RPMI7951 (cell line): ENCODE measurements around the gene XDH. TPM values are rescaled to one million over a fixed set of nuclear protein-coding genes. Genes with fewer than 3 reads are reported as not detected.
A peak's percentile ranks its signal among the peaks of the same experiment; 100 is the strongest.

Source experiments
- DNase-seq: peaks from one replicate; pipeline ENCODE4 v3.0.0-alpha.2; 2012; ENCODE audit warnings: low read depth
- total RNA-seq: library from RNA; depleted of rRNA; stranded (reverse); fragments of >200 nt; shearing (Covaris generic); gene quantifications from 2 replicates; pipeline ENCODE4 v1.2.3, GENCODE V29; 2014

XDH gene
- total RNA-seq, 1 experiment from 2014 or later, result 0.48 TPM

- peak; percentile 59 for DNase-seq
Observed at GRCh38 chr2:31402388-31402787, 12.2 kb downstream of the XDH start.

GRCh38 chr2:31401580-31401979, 13.0 kb downstream of the XDH start:
- DNase-seq, result peak; percentile 99

GRCh38 chr2:31398881-31399280, 15.7 kb downstream of the XDH start:
- DNase-seq, result no peak

- no peak for DNase-seq
Observed at GRCh38 chr2:31397094-31397493, 17.4 kb downstream of the XDH start.

GRCh38 chr2:31390324-31390723, 24.2 kb downstream of the XDH start:
- DNase-seq, result no peak

GRCh38 chr2:31388736-31389135, 25.8 kb downstream of the XDH start:
- DNase-seq, result no peak

GRCh38 chr2:31387850-31388249, 26.7 kb downstream of the XDH start:
- DNase-seq, result no peak

GRCh38 chr2:31386648-31387047, 27.9 kb downstream of the XDH start:
- DNase-seq, result peak; percentile 24

- no peak for DNase-seq
Observed at GRCh38 chr2:31386172-31386571, 28.4 kb downstream of the XDH start.

- peak; percentile 86 for DNase-seq
Observed at GRCh38 chr2:31384771-31385276, 29.7 kb downstream of the XDH start.

GRCh38 chr2:31384351-31384750, 30.2 kb downstream of the XDH start:
- peak; percentile 95 for DNase-seq

- DNase-seq, result peak; percentile 40
Observed at GRCh38 chr2:31383471-31384153, 30.9 kb downstream of the XDH start.

GRCh38 chr2:31382452-31383120, 32.0 kb downstream of the XDH start:
- DNase-seq, result peak; percentile 68

GRCh38 chr2:31381601-31382000, 32.9 kb downstream of the XDH start:
- DNase-seq, result no peak

- DNase-seq, result no peak
Observed at GRCh38 chr2:31380243-31380642, 34.3 kb downstream of the XDH start.

- DNase-seq, result no peak
Observed at GRCh38 chr2:31379747-31380146, 34.8 kb downstream of the XDH start.

GRCh38 chr2:31378791-31379501, 35.6 kb downstream of the XDH start:
- no peak for DNase-seq

- DNase-seq, result no peak
Observed at GRCh38 chr2:31378389-31378788, 36.2 kb downstream of the XDH start.

GRCh38 chr2:31373127-31373526, 41.4 kb downstream of the XDH start:
- DNase-seq, result no peak

GRCh38 chr2:31372097-31372496, 42.4 kb downstream of the XDH start:
- DNase-seq, result no peak

- DNase-seq, result no peak
Observed at GRCh38 chr2:31371691-31372090, 42.9 kb downstream of the XDH start.

- DNase-seq, result no peak
Observed at GRCh38 chr2:31366733-31367132, 47.8 kb downstream of the XDH start.
